Measurements from ENCODE around the gene JAKMIP2. TPM values are rescaled to one million over a fixed set of nuclear protein-coding genes. Genes with fewer than 3 reads are reported as not detected.
A peak's percentile ranks its signal among the peaks of the same experiment; 100 is the strongest.

JAKMIP2 gene
- total and polyA plus RNA-seq, 2 donors (not counting 3 experiments of a cell fraction or from before 2014, with no cell fraction given) = not detected

- peaks cover 33% of the 10 kb centered on the region for H3K4me1 ChIP-seq (ENCODE audit: control insufficient read depth, extremely low read depth, insufficient read depth, low read length)
These were observed 243.5 kb downstream of the JAKMIP2 start for GRCh38 chr5:147539053-147539452.

DNA sequence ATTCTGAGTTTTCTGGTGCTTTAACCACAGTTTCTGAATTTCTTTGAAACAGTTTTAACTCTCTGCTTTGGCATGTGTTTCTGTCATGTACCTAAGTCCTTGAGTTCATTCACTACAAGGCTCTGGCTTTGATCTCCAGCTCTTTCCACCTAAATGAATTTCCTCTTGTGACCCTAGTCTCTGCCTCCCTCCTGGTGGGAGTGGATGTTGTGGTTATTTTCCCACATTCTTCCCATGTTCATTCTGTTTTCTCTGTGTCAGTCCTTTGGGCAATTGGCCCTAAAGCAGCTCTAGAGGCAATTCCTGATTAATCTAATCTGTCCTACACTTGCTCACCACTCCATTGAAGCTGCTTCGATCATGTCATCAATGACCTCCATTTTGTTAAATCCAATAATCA, 244.3 kb downstream of the JAKMIP2 start:
- Histone ChIP-seq H3K9me1 (replicated peaks; ENCODE audit: control insufficient read depth, extremely low read depth, insufficient read depth, low read length) (no peaks in the 10 kb centered on the region), H2AFZ (ENCODE audit: low read depth, low read length) (no peak overlapping the region), H4K20me1 (replicated peaks; ENCODE audit: control insufficient read depth, extremely low read depth, insufficient read depth, low read length) (no peaks in the 10 kb centered on the region), H3K79me2 (ENCODE audit: control insufficient read depth, insufficient read depth, low read length) (no peaks in the 10 kb centered on the region), H3K4me1 (ENCODE audit: control insufficient read depth, extremely low read depth, insufficient read depth, low read length) (peaks cover 32% of the 10 kb centered on the region), H3K36me3 (ENCODE audit: control insufficient read depth in 2 of 2, extremely low read depth in 1 of 2, insufficient read depth in 2 of 2, low read length in 2 of 2) (no peaks in the 10 kb centered on the region), H3K27me3 (ENCODE audit: control insufficient read depth in 2 of 2, insufficient read depth in 2 of 2, low read length in 2 of 2) (no peaks in the 10 kb centered on the region), H3K27ac (ENCODE audit: insufficient read depth, low read depth, low read length) (no peak overlapping the region), H3K4me3 (replicated peaks in 1 of 3; ENCODE audit: insufficient read depth in 1 of 3, low read depth in 1 of 3, low read length in 3 of 3) (no peak overlapping the region), H3K9ac (replicated peaks; ENCODE audit: extremely low read depth, insufficient read depth, low read length) (no peak overlapping the region), H3K4me2 (ENCODE audit: insufficient read depth, low read length) (no peak overlapping the region), H3K9me3 (replicated peaks; ENCODE audit: control insufficient read depth, insufficient read depth, low read length) (no peaks in the 10 kb centered on the region)
- CTCF ChIA-PET = interaction anchor here (1.1 to 3.0 kb wide), 7 partner anchors 10 to 84 kb away, joined by 3 to 12 read pairs (median 7); no protein-coding TSS in a partner anchor
- DNase-seq (ENCODE audit: low read depth, low spot score) = no peak
- TF ChIP-seq POLR2AphosphoS5 (IDR thresholded peaks at IDR 0.05; ENCODE audit: insufficient read depth, low read depth, low read length) = no peak
- TF ChIP-seq GATA2 (IDR thresholded peaks at IDR 0.05; ENCODE audit: insufficient read depth, insufficient read length, low read depth, low read length) = no peak
- no peak for TF ChIP-seq MAX (IDR thresholded peaks at IDR 0.05; ENCODE audit: insufficient read depth, insufficient read length)
- no peak for TF ChIP-seq CTCF (IDR thresholded peaks at IDR 0.05; ENCODE audit: extremely low read depth in 1 of 2, insufficient read depth in 1 of 2, low read depth in 1 of 2, low read length in 2 of 2)
- POLR2A ChIA-PET = no interaction called here
- FAIRE-seq = no peak
- BruUV-seq (replicated peaks) = no TSS peak
- dilution Hi-C loops (cut with MboI; ENCODE audit: extremely low pct_ligation_motif_present, low sequenced_read_pairs) = no loop called here
- intact Hi-C loops (cut with micrococcal nuclease) = loop anchor here (2.0 kb wide), 1 partner anchor 17 kb away; no protein-coding TSS in a partner anchor

More at GRCh38 chr5:147539053-147539452, 243.5 kb downstream of the JAKMIP2 start:
- H3K9me3 ChIP-seq (replicated peaks; ENCODE audit: control insufficient read depth, insufficient read depth, low read length) = no peaks in the 10 kb centered on the region
- no peak for TF ChIP-seq EZH2 (IDR thresholded peaks at IDR 0.05; ENCODE audit: borderline replicate concordance, low read depth, low read length, severe bottlenecking)
- peak; percentile 63 for TF ChIP-seq JUN (IDR thresholded peaks at IDR 0.05; ENCODE audit: borderline replicate concordance, insufficient read depth, insufficient read length, low read depth)
- TF ChIP-seq FOS (IDR thresholded peaks at IDR 0.05; ENCODE audit: borderline replicate concordance, insufficient read depth, low read length) = peak; percentile 81
- ChIA-PET POLR2A (no interaction called here), CTCF (interaction anchor here (0.8 to 2.9 kb wide), 13 partner anchors 9 to 85 kb away, joined by 3 to 10 read pairs (median 3); partner anchors contain the start of gene DPYSL3)
- DNase-seq (ENCODE audit: low read depth, low spot score) (peak; percentile 53), FAIRE-seq (peak; percentile 42)
- H2AFZ ChIP-seq (ENCODE audit: low read depth, low read length) = peak overlapping the region; percentile 15
- no peak overlapping the region for H3K4me3 ChIP-seq (replicated peaks in 1 of 3; ENCODE audit: insufficient read depth in 1 of 3, low read depth in 1 of 3, low read length in 3 of 3)
- intact Hi-C loops (cut with micrococcal nuclease) = loop anchor here (2.0 kb wide), 1 partner anchor 16 kb away; no protein-coding TSS in a partner anchor
- no peak overlapping the region for H3K4me2 ChIP-seq (ENCODE audit: insufficient read depth, low read length)
- H3K27me3 ChIP-seq (ENCODE audit: control insufficient read depth in 2 of 2, insufficient read depth in 2 of 2, low read length in 2 of 2) = no peaks in the 10 kb centered on the region
- dilution Hi-C loops (cut with MboI; ENCODE audit: extremely low pct_ligation_motif_present, low sequenced_read_pairs) = no loop called here
- H3K36me3 ChIP-seq (ENCODE audit: control insufficient read depth in 2 of 2, extremely low read depth in 1 of 2, insufficient read depth in 2 of 2, low read length in 2 of 2) = no peaks in the 10 kb centered on the region
- H4K20me1 ChIP-seq (replicated peaks; ENCODE audit: control insufficient read depth, extremely low read depth, insufficient read depth, low read length) = no peaks in the 10 kb centered on the region
- H3K27ac ChIP-seq (ENCODE audit: insufficient read depth, low read depth, low read length) = no peak overlapping the region
- H3K9ac ChIP-seq (replicated peaks; ENCODE audit: extremely low read depth, insufficient read depth, low read length) = no peak overlapping the region
- H3K79me2 ChIP-seq (ENCODE audit: control insufficient read depth, insufficient read depth, low read length) = no peaks in the 10 kb centered on the region
- no TSS peak for BruUV-seq (replicated peaks)
- H3K9me1 ChIP-seq (replicated peaks; ENCODE audit: control insufficient read depth, extremely low read depth, insufficient read depth, low read length) = no peaks in the 10 kb centered on the region
